ENCODE results near the gene ASMTL. TPM values are rescaled to one million over a fixed set of nuclear protein-coding genes. Genes with fewer than 3 reads are reported as not detected.

ASMTL gene
- polyA plus RNA-seq, 1 experiment, result 18.9 TPM

DNA sequence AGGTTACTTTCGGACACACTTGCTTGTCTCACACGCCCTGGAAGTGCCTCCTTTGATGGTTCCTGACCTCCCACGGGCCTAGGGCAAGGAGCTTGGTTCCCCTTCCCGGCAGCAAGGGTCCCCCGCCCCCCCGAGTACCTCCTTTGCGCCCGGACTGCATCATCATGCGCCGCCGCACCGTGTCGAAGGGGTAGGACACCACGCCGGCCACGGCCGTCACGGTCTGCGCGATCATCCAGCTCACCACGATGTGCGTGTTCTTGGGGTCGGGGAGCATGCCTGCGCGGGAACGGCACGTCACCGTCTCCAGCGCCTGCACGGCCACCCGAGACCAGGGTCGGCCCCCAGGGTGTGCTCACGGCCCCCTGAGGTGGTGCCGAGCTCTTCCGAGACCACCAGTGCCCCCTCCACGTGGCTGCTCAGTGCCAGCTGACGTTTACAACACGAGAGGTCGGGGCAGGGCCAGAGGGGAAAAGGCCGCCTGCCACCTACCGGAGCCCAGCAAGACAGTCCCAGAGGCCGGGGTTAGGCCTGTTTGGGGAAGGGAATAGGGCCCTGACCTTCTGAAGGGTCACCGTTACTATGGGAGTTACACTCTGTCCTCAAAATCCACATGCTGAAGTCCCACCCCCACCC, 65.5 kb downstream of the ASMTL start:
- Histone ChIP-seq H3K9me3 (ENCODE audit: control insufficient read depth, insufficient read depth, low read length) (no peaks in the 10 kb centered on the region; the same call in 1 of the 2 replicates), H3K4me3 (ENCODE audit: low read depth, low read length) (no peak overlapping the region), H3K27ac (ENCODE audit: low read depth, low read length) (no peak overlapping the region), H3K27me3 (ENCODE audit: control insufficient read depth, insufficient read depth, low read length) (no peaks in the 10 kb centered on the region)
- ChIA-PET CTCF (no interaction called here), POLR2A (no interaction called here)
- no peak for DNase-seq (ENCODE audit: low read depth, low spot score)
- TF ChIP-seq CTCF (IDR thresholded peaks at IDR 0.05; ENCODE audit: low read depth, low read length), result no peak

DNA sequence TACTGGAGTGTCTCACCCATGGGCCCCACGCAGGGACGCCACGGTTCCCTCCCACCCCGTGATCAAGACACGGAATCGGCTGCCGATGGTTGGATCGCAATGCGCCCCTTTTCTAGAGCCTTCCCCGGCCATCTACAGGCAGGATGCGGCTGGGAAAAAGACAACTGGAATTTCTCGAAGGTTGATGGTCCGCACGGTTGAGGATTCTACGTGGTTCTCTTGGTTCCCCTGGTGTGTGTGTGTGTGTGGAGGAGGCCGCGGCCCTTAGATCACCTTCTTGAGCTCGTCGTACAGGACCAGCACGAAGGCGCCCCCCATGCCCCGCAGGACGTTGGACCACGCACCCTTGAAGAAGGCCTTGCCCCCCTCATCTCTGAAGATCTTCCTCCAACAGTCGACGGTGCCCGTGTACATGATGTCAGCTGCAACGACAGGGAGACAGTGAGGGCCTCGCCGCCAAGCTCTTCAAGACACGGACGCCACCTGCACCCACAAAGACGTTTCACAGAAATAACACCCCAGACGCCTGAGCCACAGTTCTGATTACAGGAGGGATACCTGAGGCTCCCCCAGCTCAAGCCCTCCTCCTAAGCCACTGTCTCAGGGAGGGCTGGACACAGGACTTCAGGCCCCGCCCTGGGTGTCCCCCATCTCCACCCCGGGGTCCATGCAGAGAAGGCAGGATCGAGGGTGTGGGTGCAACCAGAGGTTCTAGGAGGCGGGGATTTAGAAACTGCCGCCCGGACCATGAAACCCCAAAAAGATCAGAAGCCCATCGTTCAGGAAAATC, 66.2 kb downstream of the ASMTL start:
- no peaks in the 10 kb centered on the region for H3K27me3 ChIP-seq (ENCODE audit: control insufficient read depth, insufficient read depth, low read length)
- no peaks in the 10 kb centered on the region; the same call in 1 of the 2 replicates for H3K9me3 ChIP-seq (ENCODE audit: control insufficient read depth, insufficient read depth, low read length)
- H3K4me3 ChIP-seq (ENCODE audit: low read depth, low read length), result no peak overlapping the region
- CTCF ChIA-PET, result no interaction called here
- no peak overlapping the region for H3K27ac ChIP-seq (ENCODE audit: low read depth, low read length)
- POLR2A ChIA-PET, result no interaction called here
- no peak for DNase-seq (ENCODE audit: low read depth, low spot score)
- no peak for TF ChIP-seq CTCF (IDR thresholded peaks at IDR 0.05; ENCODE audit: low read depth, low read length)

DNA sequence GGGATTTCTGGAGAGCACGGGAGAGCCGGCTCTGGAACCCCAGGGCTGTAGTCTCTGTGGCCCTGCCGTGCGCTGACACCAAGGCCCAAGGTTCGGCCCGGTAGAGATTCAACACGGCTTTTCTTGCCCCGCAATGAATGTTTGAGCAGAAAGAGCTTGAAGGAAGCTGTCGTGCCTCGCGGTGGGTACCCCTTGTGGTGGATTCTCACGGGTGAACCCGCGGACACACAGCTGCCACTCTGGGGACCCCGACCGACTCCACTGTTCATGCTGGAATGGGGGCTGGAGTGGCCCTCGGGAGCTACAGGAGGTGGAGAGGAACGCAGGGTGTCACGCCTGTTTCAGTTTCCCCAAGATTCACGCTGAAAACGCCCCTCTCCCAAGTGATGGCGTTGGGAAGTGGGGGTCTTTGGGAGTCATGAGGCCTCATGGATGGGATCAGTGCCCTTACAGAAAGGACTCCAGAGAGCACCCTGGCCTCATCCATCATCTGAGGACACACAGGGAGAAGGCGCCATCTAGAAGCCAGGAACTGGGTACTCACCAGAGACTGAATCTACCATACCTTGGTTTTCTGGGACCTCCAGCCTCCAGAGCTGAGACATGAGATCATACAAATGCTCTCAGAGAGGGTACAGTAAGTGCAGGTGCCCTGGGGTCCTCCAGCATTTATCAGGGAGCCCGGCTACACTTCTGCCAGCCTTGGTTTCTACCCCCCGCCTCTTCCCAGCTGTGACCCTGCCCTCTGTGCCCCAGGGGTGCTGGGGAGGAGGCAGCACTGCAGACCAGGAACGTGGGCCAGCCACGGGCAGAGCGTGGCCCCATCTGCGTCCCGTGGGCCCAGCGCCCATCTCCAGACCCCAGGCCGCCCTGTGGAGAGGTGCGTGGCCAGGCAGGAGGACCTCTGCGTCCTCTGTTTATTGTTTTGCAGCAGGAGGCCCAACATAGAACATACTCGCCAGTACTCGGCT, 67.2 kb downstream of the ASMTL start:
- CTCF ChIA-PET, result no interaction called here
- no peak for DNase-seq (ENCODE audit: low read depth, low spot score)
- Histone ChIP-seq H3K27ac (ENCODE audit: low read depth, low read length) (peak overlapping the region; percentile 31), H3K4me3 (ENCODE audit: low read depth, low read length) (no peak overlapping the region), H3K27me3 (ENCODE audit: control insufficient read depth, insufficient read depth, low read length) (no peaks in the 10 kb centered on the region), H3K9me3 (ENCODE audit: control insufficient read depth, insufficient read depth, low read length) (no peaks in the 10 kb centered on the region; the same call in 1 of the 2 replicates)
- POLR2A ChIA-PET, result no interaction called here
- TF ChIP-seq CTCF (IDR thresholded peaks at IDR 0.05; ENCODE audit: low read depth, low read length), result no peak

DNA sequence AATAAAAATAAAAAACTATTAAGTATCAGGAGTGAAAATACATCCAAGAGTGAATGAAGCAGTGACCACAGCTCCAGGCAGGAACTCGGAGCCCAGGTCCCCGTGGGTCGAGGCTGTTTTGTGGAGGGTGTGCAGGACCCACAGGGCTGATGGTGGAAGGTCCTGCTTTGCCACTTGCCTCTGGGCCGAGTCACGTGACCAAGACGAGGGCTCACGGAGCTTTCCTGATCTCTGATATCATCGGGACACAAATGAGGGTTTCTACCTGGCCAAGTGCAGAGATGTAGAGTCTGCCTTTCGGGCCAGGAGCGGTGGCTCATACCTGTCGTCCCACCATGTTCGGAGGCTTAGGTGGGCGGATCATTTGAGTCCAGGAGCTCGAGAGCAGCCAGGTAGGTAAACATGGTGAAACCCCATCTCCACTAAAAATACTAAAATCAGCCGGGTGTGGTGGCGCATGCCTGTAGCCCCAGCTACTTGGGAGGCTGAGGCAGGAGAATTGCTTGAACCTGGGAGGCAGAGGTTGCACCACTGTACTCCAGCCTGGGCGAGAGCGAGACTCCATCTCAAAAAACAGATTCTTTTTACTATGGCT, 68.0 kb downstream of the ASMTL start:
- no peak for TF ChIP-seq CTCF (IDR thresholded peaks at IDR 0.05; ENCODE audit: low read depth, low read length)
- CTCF ChIA-PET, result no interaction called here
- Histone ChIP-seq H3K9me3 (ENCODE audit: control insufficient read depth, insufficient read depth, low read length) (no peaks in the 10 kb centered on the region; the same call in 1 of the 2 replicates), H3K27me3 (ENCODE audit: control insufficient read depth, insufficient read depth, low read length) (no peaks in the 10 kb centered on the region), H3K4me3 (ENCODE audit: low read depth, low read length) (no peak overlapping the region), H3K27ac (ENCODE audit: low read depth, low read length) (no peak overlapping the region)
- DNase-seq (ENCODE audit: low read depth, low spot score), result no peak
- POLR2A ChIA-PET, result no interaction called here
